ENCODE measurements around the gene ETV3. TPM values are rescaled to one million over a fixed set of nuclear protein-coding genes. Genes with fewer than 3 reads are reported as not detected.

The ETV3 gene
- total RNA-seq, 1 experiment from 2014 or later, result 36.3 TPM

- peaks cover 3% of the 10 kb centered on the region for H3K27me3 Mint-ChIP-seq (ENCODE audit: low read depth)
- Histone ChIP-seq H2BK12ac (ENCODE audit: insufficient read length, low read depth, low read length) (peak overlapping the region; percentile 76), H2AFZ (ENCODE audit: low read length) (peak overlapping the region; percentile 76), H4K91ac (ENCODE audit: insufficient read length, low read depth, low read length) (no peak overlapping the region), H3K4ac (ENCODE audit: low read depth, low read length) (no peak overlapping the region), H3K9me3 (ENCODE audit: control insufficient read depth, low read depth, low read length) (no peaks in the 10 kb centered on the region), H2BK20ac (ENCODE audit: low read depth, low read length, poor library complexity, severe bottlenecking) (no peak overlapping the region), H3K79me1 (ENCODE audit: insufficient read depth, low read depth, low read length, poor library complexity, severe bottlenecking) (no peaks in the 10 kb centered on the region), H3K27ac (ENCODE audit: insufficient read length, low read depth, low read length) (no peak overlapping the region), H4K5ac (ENCODE audit: insufficient read length, low read depth, low read length) (peak overlapping the region; percentile 50), H3K23ac (ENCODE audit: insufficient read length, low read depth, low read length) (no peak overlapping the region), H3K9ac (ENCODE audit: extremely low read depth, insufficient read length, low read length) (no peak overlapping the region), H2BK15ac (ENCODE audit: low read depth, low read length) (no peak overlapping the region), H2BK120ac (ENCODE audit: low read depth, low read length, poor library complexity, severe bottlenecking) (no peak overlapping the region), H3K79me2 (ENCODE audit: insufficient read depth, low read length) (no peaks in the 10 kb centered on the region), H4K8ac (replicated peaks; ENCODE audit: insufficient read length, low read depth, low read length) (no peak overlapping the region), H3K23me2 (ENCODE audit: insufficient read length, low read depth, low read length, poor library complexity, severe bottlenecking) (no peaks in the 10 kb centered on the region), H3K4me2 (ENCODE audit: insufficient read depth, insufficient read length, low read length) (peak overlapping the region; percentile 29), H3K4me1 (ENCODE audit: insufficient read depth, low read length) (0 out of 2 replicates have a peak, but pooled peaks cover 3% of the 10 kb centered on the region), H3K56ac (ENCODE audit: insufficient read length, low read depth, low read length) (no peak overlapping the region), H2BK5ac (ENCODE audit: insufficient read length, low read length) (no peak overlapping the region), H3K18ac (ENCODE audit: insufficient read length, low read depth, low read length) (peak overlapping the region; percentile 73), H2AK5ac (ENCODE audit: insufficient read length, low read length) (no peak overlapping the region), H4K20me1 (ENCODE audit: control insufficient read depth, insufficient read depth, insufficient read length) (no peaks in the 10 kb centered on the region), H3K27me3 (ENCODE audit: insufficient read depth, low read length) (no peaks in the 10 kb centered on the region), H3K14ac (ENCODE audit: insufficient read depth, low read length) (peak overlapping the region; percentile 83; the same call in 1 of the 2 replicates), H3T11ph (ENCODE audit: low read length) (no peak overlapping the region)
- WGBS (ENCODE audit: extremely low coverage, insufficient read length, low lambda C conversion rate), result no CpG with 5 or more reads among the region's 14 CpGs
- TF ChIP-seq, protein P1, sequence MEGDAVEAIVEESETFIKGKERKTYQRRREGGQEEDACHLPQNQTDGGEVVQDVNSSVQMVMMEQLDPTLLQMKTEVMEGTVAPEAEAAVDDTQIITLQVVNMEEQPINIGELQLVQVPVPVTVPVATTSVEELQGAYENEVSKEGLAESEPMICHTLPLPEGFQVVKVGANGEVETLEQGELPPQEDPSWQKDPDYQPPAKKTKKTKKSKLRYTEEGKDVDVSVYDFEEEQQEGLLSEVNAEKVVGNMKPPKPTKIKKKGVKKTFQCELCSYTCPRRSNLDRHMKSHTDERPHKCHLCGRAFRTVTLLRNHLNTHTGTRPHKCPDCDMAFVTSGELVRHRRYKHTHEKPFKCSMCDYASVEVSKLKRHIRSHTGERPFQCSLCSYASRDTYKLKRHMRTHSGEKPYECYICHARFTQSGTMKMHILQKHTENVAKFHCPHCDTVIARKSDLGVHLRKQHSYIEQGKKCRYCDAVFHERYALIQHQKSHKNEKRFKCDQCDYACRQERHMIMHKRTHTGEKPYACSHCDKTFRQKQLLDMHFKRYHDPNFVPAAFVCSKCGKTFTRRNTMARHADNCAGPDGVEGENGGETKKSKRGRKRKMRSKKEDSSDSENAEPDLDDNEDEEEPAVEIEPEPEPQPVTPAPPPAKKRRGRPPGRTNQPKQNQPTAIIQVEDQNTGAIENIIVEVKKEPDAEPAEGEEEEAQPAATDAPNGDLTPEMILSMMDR (conservative IDR thresholded peaks at IDR 0.05), result peak; percentile 99
- H3K27ac Mint-ChIP-seq, result peak overlapping the region in 2 of 3 experiments; percentile 91 to 97; a peak in 3 of 7 replicates
- H3K9me3 Mint-ChIP-seq, result no peaks in the 10 kb centered on the region
- peaks cover 61 to 62% of the 10 kb centered on the region in 2 experiments for H3K4me1 Mint-ChIP-seq
- DNase-seq, result peak; percentile 91
- H3K4me3 Mint-ChIP-seq, result peak overlapping the region in 1 of 2 experiments; percentile 49; a peak in 3 of 5 replicates
- H3K36me3 Mint-ChIP-seq (ENCODE audit: insufficient read depth in 1 of 3, low read depth in 3 of 3), result no peaks in the 10 kb centered on the region
Observed at GRCh38 chr1:157156058-157156541, 17.9 kb upstream of the ETV3 start.
